GM12891 (cell line): ENCODE data around the gene ASIC2.

Source experiments
- PAX5 ChIP-seq: IDR thresholded peaks from 2 replicates; pipeline ENCODE4 v1.6.1; 2011; ENCODE audit warnings: low read length, moderate library complexity, mild to moderate bottlenecking; ENCODE audit not compliant: insufficient read depth, severe bottlenecking
- POLR2A ChIP-seq: IDR thresholded peaks from 2 replicates; pipeline ENCODE4 v1.6.1; 2011; ENCODE audit warnings: low read depth, low read length, control low read depth
- POLR2AphosphoS5 ChIP-seq: IDR thresholded peaks from 2 replicates; pipeline ENCODE4 v1.6.1; 2011; ENCODE audit warnings: low read depth, low read length, control low read depth
- POU2F2 ChIP-seq: IDR thresholded peaks from 2 replicates; pipeline ENCODE4 v1.6.1; 2011; ENCODE audit warnings: low read depth, mild to moderate bottlenecking, control low read depth, low read length, moderate library complexity
- TAF1 ChIP-seq: IDR thresholded peaks from 2 replicates; pipeline ENCODE4 v1.6.1; 2011; ENCODE audit warnings: low read depth, low read length, control low read depth

DNA sequence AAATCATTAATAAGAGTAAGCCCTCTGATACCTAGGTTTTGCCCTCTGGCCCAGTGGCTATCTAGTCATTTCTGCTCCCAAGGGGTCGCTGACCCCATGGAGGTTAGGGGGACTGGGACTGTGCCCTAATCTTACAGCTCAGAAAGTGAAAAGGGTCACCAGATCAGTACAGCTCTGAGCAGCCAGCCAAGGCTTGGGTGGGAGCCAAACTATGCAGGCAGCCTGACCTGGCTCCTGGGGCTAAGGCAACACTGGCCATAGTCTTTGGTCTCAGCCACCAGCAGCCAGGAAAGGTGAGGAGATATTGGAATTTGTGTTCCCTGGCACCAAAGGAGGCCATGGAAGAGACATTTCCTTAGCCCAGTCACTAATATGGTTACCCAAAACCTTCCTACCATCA is 67.6 kb downstream of the ASIC2 start:
- TF ChIP-seq POLR2A: no peak
- TF ChIP-seq POLR2AphosphoS5: no peak
- no peak for TF ChIP-seq PAX5
- TF ChIP-seq TAF1: no peak
- no peak for TF ChIP-seq POU2F2
